GM23248 (cell line): Measurements from ENCODE around the gene GUCA2B. TPM values are rescaled to one million over a fixed set of nuclear protein-coding genes. Genes with fewer than 3 reads are reported as not detected.

ENCODE experiments used
- DNase-seq: peaks from one replicate; pipeline ENCODE4 v3.0.0-alpha.2; 2015
- H2AFZ ChIP-seq: fragments of 200-600 bp; sonication (generic); 2 replicates; pipeline ENCODE4 v1.6.1; 2016; ENCODE audit warnings: antibody characterized with exemption
- H3F3A ChIP-seq: fragments of 200-600 bp; sonication (generic); 2 replicates; pipeline ENCODE4 v1.6.1; 2016; ENCODE audit warnings: mild to moderate bottlenecking, antibody characterized with exemption, mixed run types; ENCODE audit not compliant: insufficient read depth
- H3K27ac ChIP-seq: fragments of 200-600 bp; sonication (generic); 2 replicates; pipeline ENCODE4 v1.5.1; 2016; ENCODE audit warnings: mild to moderate bottlenecking
- H3K27me3 ChIP-seq: fragments of 200-600 bp; sonication (generic); replicated peaks from 2 replicates; pipeline ENCODE4 v1.6.1; 2016; ENCODE audit warnings: mild to moderate bottlenecking; ENCODE audit not compliant: insufficient read depth
- H3K36me3 ChIP-seq: fragments of 200-600 bp; sonication (generic); 2 replicates; pipeline ENCODE4 v1.6.1; 2016; ENCODE audit warnings: low read depth, mild to moderate bottlenecking
- H3K4me1 ChIP-seq: fragments of 200-600 bp; sonication (generic); 2 replicates; pipeline ENCODE4 v1.6.1; 2016; ENCODE audit warnings: mild to moderate bottlenecking; ENCODE audit not compliant: insufficient read depth
- H3K4me2 ChIP-seq: fragments of 200-600 bp; sonication (generic); one replicate; pipeline ENCODE4 v1.6.1; 2016; ENCODE audit warnings: mild to moderate bottlenecking; ENCODE audit not compliant: unreplicated experiment
- H3K4me3 ChIP-seq: fragments of 200-600 bp; sonication (generic); 2 replicates; pipeline ENCODE4 v1.5.1; 2016; ENCODE audit warnings: mild to moderate bottlenecking
- H3K79me2 ChIP-seq: fragments of 200-600 bp; sonication (generic); 2 replicates; pipeline ENCODE4 v1.6.1; 2016; ENCODE audit warnings: mild to moderate bottlenecking; ENCODE audit not compliant: insufficient read depth
- H3K9ac ChIP-seq: fragments of 200-600 bp; sonication (generic); 2 replicates; pipeline ENCODE4 v1.6.1; 2016; ENCODE audit warnings: mild to moderate bottlenecking
- H3K9me2 ChIP-seq: fragments of 200-600 bp; sonication (generic); 2 replicates; pipeline ENCODE4 v1.6.1; 2016; ENCODE audit warnings: mixed run types, mild to moderate bottlenecking, moderate library complexity; ENCODE audit not compliant: insufficient read depth
- H3K9me3 ChIP-seq: fragments of 200-600 bp; sonication (generic); one replicate; pipeline ENCODE4 v1.6.1; 2017; ENCODE audit warnings: low read depth
- H4K20me1 ChIP-seq: fragments of 200-600 bp; sonication (generic); 2 replicates; pipeline ENCODE4 v1.6.0; 2016; ENCODE audit not compliant: insufficient read depth
- EZH2 ChIP-seq: fragments of 200-600 bp; sonication (generic); IDR thresholded peaks from 2 replicates; pipeline ENCODE4 v1.6.1; 2018; ENCODE audit warnings: antibody characterized with exemption, mild to moderate bottlenecking; ENCODE audit not compliant: insufficient read depth, poor library complexity, severe bottlenecking
- EZH2phosphoT487 ChIP-seq: fragments of 200-600 bp; sonication (generic); IDR thresholded peaks from 2 replicates; pipeline ENCODE4 v1.6.1; 2018; ENCODE audit warnings: antibody characterized with exemption, moderate library complexity, mild to moderate bottlenecking, low read depth; ENCODE audit not compliant: insufficient read depth
- WGBS, 2 experiments: methylation state at CpG; one replicate each; pipeline ENCODE4 v1.1.6; 2015 to 2017; ENCODE audit warnings: low lambda C conversion rate in 2 of 2, low coverage in 1 of 2; ENCODE audit errors: missing lambda C conversion rate in 2 of 2; 5-methylcytosine and 5-hydroxymethylcytosine counted together
- in situ Hi-C: fragments of 300-500 bp; cut with MboI; formaldehyde crosslinking; loops from 2 replicates; pipeline ENCODE4 v1.15.0; 2020
- polyA plus RNA-seq: library from polyadenylated mRNA; unstranded; fragments of >200 nt; fragmentation: Nextera tagmentation; extraction: Ambion mirVana; gene quantifications from 2 replicates; pipeline ENCODE4 v1.2.1, GENCODE V29; 2016
- total RNA-seq: library from RNA; depleted of rRNA; stranded (reverse); fragments of >200 nt; shearing (Covaris generic); gene quantifications from 2 replicates; pipeline ENCODE4 v1.2.3, GENCODE V29; 2014

GUCA2B gene
- total and polyA plus RNA-seq, 2 experiments from 2014 or later: not detected

DNA sequence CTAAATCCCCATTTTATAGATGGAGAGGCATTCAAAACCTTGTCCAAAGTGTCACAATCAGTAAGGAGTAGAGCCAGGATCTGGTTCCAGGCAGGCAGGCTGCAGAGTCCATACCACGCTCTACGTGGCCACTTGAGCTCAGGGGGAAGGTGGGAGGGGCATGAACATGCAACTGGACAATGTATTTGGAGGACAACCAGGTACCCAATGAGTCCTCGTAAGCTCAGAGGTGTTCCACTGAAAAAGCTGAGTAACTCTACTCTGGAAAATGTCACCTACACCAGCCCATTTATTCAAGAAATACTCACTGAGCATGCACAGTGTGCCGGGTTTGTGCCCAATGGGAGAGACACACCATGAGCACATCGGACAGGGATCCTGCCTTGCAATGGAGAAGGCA, 11.2 kb upstream of the GUCA2B start:
- no peak for DNase-seq
- H3K27me3 ChIP-seq: peaks cover 42% of the 10 kb centered on the region
- WGBS, 2 experiments: 54 to 55% methylated on average over 5 of the region's 5 CpGs
- no peaks in the 10 kb centered on the region for H3K4me1 ChIP-seq
- no peaks in the 10 kb centered on the region for H4K20me1 ChIP-seq
- H3K9me2 ChIP-seq: no peaks in the 10 kb centered on the region
- H3K27ac ChIP-seq: no peak overlapping the region
- no peak overlapping the region for H3K4me3 ChIP-seq
- TF ChIP-seq EZH2phosphoT487 (no peak), EZH2 (no peak)
- no peak overlapping the region for H2AFZ ChIP-seq
- no peak overlapping the region for H3K9ac ChIP-seq
- no peaks in the 10 kb centered on the region for H3F3A ChIP-seq
- H3K36me3 ChIP-seq: no peaks in the 10 kb centered on the region
- in situ Hi-C loops: loop anchor here (25.0 kb wide), 1 partner anchor 580 kb away; no protein-coding TSS in a partner anchor
- no peaks in the 10 kb centered on the region for H3K9me3 ChIP-seq
- H3K79me2 ChIP-seq: no peaks in the 10 kb centered on the region
- no peak overlapping the region for H3K4me2 ChIP-seq

DNA sequence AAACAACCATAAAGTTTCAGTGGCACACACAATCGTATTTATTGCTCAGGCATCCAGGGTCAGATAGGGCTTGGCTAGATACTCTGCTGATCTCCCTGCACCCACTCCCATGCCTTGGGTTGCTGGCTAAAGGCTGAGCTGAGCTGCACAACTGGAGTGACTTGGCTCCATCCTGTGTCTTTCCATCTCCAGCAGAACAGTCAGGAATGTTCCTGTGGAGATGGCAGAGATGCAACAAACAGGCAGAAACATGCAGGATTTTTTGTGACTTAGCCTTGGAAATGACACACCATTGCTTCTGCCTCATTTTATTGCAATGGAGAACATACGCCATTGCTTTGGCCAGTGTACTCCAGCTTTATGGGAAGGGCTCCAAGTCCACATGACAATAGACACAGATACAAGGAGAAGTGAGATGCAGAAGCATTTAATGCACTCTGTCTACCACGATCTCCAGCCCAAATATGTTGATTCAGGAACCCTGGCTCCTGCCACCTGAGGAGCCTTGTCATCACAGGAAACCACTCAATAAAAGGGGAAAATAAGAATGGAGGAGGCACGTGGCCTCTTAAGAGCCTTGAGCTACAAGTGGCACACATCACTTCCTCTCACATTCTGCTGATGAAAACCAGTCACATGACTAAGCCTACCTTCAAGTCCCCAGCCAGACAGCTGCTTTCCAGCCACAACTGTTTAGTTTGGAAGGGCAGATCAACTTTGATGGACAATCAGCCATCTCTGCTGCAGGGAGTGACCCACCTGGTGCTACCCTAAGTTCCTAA, 10.1 kb upstream of the GUCA2B start:
- TF ChIP-seq EZH2 (no peak), EZH2phosphoT487 (no peak)
- no peaks in the 10 kb centered on the region for H3K9me2 ChIP-seq
- no peaks in the 10 kb centered on the region for H3K4me1 ChIP-seq
- 30 to 32% methylated on average over 4 of the region's 4 CpGs for WGBS, 2 experiments
- H3K9me3 ChIP-seq: no peaks in the 10 kb centered on the region
- no peak overlapping the region for H2AFZ ChIP-seq
- no peak overlapping the region for H3K9ac ChIP-seq
- H3K4me2 ChIP-seq: no peak overlapping the region
- H3K27ac ChIP-seq: no peak overlapping the region
- H3K27me3 ChIP-seq: peaks cover 48% of the 10 kb centered on the region
- in situ Hi-C loops: loop anchor here (25.0 kb wide), 1 partner anchor 581 kb away; no protein-coding TSS in a partner anchor
- no peaks in the 10 kb centered on the region for H3K36me3 ChIP-seq
- no peaks in the 10 kb centered on the region for H4K20me1 ChIP-seq
- no peak overlapping the region for H3K4me3 ChIP-seq
- no peaks in the 10 kb centered on the region for H3F3A ChIP-seq
- H3K79me2 ChIP-seq: no peaks in the 10 kb centered on the region
- no peak for DNase-seq

DNA sequence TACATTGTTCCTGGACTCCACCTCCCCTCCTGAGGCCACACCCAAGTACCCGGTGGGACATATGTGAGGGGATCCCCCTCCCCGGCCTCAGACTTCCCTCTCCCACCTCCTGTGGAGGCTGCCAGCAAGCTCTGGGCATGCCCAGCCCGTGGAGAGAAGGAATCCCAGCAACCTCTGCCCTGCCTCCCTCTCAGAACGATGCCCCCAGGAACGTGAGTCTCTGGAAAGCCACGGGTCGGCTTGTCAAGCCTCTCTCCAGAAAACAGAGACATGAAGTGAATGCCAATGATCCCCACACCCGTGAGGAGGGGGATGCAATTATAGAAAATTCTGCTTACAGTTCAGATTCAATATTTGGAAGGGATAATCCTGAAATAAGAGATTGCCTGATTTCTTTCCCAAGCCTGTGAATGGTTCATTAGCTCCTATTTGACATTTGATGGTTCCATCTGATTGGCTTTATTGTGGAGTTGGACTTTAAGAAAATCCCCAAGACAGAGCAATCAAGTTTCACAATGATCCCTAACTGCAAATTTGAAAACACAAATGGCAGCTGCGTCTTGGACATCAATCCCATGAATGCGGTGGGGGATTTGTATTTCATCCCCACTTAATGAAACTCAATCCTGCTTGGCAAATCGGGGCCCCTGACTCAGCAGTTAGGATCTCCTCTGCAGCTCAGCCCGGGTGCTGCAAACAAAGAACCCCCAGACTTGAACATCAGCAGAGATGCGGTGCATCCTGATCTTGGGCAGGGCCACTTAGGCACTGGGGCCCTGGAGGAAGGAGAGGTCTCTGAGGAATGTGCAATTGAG, 9.1 kb upstream of the GUCA2B start:
- DNase-seq: no peak
- no peak overlapping the region for H3K9ac ChIP-seq
- H3K27me3 ChIP-seq: peaks cover 49% of the 10 kb centered on the region
- no peak overlapping the region for H2AFZ ChIP-seq
- H3K4me1 ChIP-seq: no peaks in the 10 kb centered on the region
- no peak overlapping the region for H3K4me3 ChIP-seq
- no peaks in the 10 kb centered on the region for H3K9me3 ChIP-seq
- no peaks in the 10 kb centered on the region for H3K79me2 ChIP-seq
- no peak overlapping the region for H3K27ac ChIP-seq
- 40 to 50% methylated on average over 12 to 13 of the region's 13 CpGs for WGBS, 2 experiments
- no peaks in the 10 kb centered on the region for H3K9me2 ChIP-seq
- H3F3A ChIP-seq: no peaks in the 10 kb centered on the region
- TF ChIP-seq EZH2 (no peak), EZH2phosphoT487 (no peak)
- H4K20me1 ChIP-seq: no peaks in the 10 kb centered on the region
- in situ Hi-C loops: loop anchor here (25.0 kb wide), 1 partner anchor 582 kb away; no protein-coding TSS in a partner anchor
- H3K36me3 ChIP-seq: no peaks in the 10 kb centered on the region
- H3K4me2 ChIP-seq: no peak overlapping the region

DNA sequence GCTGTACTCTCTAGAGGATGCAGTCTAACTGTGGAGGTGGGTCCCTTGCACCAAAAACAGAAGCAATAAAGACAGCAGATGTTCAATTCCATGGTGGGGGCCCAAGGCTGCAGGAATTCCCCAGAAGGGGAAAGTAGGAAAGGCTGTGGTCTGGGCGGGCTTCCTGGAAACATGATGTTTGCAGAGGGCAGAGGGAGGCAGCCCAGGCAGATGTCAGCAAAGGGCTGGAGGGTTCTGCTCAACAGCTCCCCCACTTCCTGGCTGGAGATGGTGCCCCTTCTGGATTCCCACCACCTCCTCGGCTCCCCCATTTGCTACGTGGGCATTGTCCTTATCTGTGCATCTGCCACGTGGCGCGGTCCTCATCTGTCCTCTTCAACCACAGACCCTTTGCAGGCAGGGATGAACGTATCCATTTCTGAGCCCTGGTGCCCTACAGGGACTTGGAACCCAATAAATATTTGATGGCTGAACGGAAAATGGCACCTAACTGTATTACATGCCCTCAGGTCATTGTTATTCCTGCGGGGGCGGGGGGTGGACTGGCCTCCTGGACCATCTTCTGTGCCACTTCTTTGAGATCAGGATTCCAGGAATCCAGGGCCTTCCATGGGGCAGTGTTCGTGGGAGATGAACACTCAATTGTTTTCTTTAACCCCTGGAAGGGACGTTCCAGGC, 8.4 kb upstream of the GUCA2B start:
- peaks cover 49% of the 10 kb centered on the region for H3K27me3 ChIP-seq
- H3K4me1 ChIP-seq: no peaks in the 10 kb centered on the region
- in situ Hi-C loops: loop anchor here (25.0 kb wide), 1 partner anchor 583 kb away; no protein-coding TSS in a partner anchor

More for the DNA sequence above, 8.4 kb upstream of the GUCA2B start:
- 77 to 80% methylated on average over 12 of the region's 12 CpGs for WGBS, 2 experiments
- Histone ChIP-seq H3K9ac (no peak overlapping the region), H3K9me3 (no peaks in the 10 kb centered on the region), H2AFZ (no peak overlapping the region), H3K4me2 (no peak overlapping the region), H3F3A (no peaks in the 10 kb centered on the region), H3K36me3 (no peaks in the 10 kb centered on the region), H3K27ac (no peak overlapping the region), H3K9me2 (no peaks in the 10 kb centered on the region), H4K20me1 (no peaks in the 10 kb centered on the region), H3K79me2 (no peaks in the 10 kb centered on the region), H3K4me3 (no peak overlapping the region)
- TF ChIP-seq EZH2phosphoT487 (no peak), EZH2 (no peak)
- DNase-seq: no peak
